ENCODE data around the gene TULP4.
A peak's percentile ranks its signal among the peaks of the same experiment; 100 is the strongest.

Gene TULP4, protein sequence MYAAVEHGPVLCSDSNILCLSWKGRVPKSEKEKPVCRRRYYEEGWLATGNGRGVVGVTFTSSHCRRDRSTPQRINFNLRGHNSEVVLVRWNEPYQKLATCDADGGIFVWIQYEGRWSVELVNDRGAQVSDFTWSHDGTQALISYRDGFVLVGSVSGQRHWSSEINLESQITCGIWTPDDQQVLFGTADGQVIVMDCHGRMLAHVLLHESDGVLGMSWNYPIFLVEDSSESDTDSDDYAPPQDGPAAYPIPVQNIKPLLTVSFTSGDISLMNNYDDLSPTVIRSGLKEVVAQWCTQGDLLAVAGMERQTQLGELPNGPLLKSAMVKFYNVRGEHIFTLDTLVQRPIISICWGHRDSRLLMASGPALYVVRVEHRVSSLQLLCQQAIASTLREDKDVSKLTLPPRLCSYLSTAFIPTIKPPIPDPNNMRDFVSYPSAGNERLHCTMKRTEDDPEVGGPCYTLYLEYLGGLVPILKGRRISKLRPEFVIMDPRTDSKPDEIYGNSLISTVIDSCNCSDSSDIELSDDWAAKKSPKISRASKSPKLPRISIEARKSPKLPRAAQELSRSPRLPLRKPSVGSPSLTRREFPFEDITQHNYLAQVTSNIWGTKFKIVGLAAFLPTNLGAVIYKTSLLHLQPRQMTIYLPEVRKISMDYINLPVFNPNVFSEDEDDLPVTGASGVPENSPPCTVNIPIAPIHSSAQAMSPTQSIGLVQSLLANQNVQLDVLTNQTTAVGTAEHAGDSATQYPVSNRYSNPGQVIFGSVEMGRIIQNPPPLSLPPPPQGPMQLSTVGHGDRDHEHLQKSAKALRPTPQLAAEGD (N-terminal part only)

DNA sequence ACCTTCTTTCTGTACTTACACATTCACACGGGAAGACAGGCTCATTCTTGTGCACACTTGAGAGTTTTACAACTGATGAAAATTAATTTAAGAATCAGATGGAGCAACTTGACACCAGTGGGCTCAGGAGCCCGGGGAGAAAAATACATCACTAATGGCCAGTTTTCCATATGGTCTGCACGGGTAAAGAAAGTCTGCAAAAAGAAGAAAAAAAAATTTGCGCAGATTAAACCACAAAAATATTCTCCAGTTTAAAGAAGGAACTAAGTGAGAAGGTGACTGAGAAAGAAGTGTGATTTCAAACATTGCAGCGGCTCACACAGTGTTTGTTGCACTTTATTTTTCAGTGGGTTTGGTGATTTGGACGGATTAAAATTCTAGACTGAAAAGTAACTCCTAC, at the start of gene TULP4:
TSS of gene TULP4 (plus strand) at position 301 of the 400 bp plus-strand sequence. CDS start 1,552 bp downstream, outside the sequence.
- no peak for DNase-seq (ENCODE audit: low read depth)

- DNase-seq (ENCODE audit: low read depth) = no peak
Measured at GRCh38 chr6:158262755-158263154, 49.5 kb upstream of the TULP4 start.

- DNase-seq (ENCODE audit: low read depth) = no peak
Measured at GRCh38 chr6:158264180-158264579, 48.1 kb upstream of the TULP4 start.

GRCh38 chr6:158266131-158266530, 46.1 kb upstream of the TULP4 start:
- DNase-seq (ENCODE audit: low read depth) = no peak

DNA sequence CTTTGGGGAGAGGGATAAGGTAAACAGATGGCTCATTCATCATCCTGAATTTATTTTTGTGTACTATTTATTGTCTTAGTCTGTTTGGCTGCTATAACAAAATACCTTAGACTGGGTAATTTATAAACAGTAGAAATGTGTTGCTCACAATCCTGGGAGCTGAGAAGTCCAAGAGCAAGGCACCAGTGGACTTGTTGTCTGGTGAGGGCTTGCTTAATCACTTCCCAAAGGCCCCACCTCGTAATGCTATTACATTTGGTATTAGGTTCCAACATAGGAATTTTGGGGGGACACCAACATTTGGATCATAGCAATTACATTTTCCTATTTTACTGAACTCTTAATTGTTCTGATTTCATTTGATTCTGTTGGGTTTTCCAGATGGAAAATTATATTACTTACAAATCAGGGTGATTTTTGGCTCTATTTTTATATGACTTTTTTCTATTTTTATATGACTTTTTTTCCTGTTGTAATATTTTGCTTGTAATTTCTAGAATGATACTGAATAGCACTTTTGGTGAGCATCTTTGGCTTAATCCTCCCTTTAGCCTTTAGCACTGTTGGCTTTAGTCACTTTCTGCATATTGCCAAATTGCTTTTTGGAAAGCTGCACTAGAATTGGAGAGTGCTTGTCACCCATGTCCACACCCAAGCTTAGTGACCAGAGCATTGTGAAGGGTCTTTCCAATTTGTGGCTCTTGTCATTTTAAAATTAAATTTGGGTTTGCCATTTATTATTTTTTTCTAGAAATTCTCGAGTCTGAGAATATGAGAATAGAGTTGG, 43.7 kb upstream of the TULP4 start:
- DNase-seq (ENCODE audit: low read depth) = no peak

- no peak for DNase-seq (ENCODE audit: low read depth)
Measured at GRCh38 chr6:158269657-158270056, 42.6 kb upstream of the TULP4 start.

- no peak for DNase-seq (ENCODE audit: low read depth)
Measured at GRCh38 chr6:158270389-158271127, 41.7 kb upstream of the TULP4 start.

GRCh38 chr6:158272324-158272723, 39.9 kb upstream of the TULP4 start:
- no peak for DNase-seq (ENCODE audit: low read depth)

- no peak for DNase-seq (ENCODE audit: low read depth)
Measured at GRCh38 chr6:158278004-158278403, 34.3 kb upstream of the TULP4 start.

DNA sequence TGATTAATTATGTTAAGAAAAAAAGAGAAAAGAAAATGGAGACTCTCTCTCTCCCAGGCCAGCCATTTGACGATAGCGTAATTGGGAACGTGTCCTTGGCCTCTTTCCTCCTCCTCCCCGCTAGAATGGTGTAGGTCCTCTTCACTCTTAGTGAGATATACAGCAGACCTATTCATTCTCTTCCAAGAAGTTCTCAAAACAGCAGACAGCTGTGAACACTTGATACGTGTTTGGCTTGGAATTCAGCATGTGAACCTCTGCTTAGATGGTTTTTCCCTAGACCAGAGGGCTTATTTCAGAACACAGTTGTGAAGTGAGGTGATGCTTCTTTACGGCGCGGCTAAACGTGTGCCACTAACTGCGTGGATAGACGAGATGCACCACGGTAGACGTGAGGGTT, 32.6 kb upstream of the TULP4 start:
- DNase-seq (ENCODE audit: low read depth) = no peak

GRCh38 chr6:158283304-158283980, 28.8 kb upstream of the TULP4 start:
- no peak for DNase-seq (ENCODE audit: low read depth)

GRCh38 chr6:158284007-158284875, 28.0 kb upstream of the TULP4 start:
- no peak for DNase-seq (ENCODE audit: low read depth)

DNA sequence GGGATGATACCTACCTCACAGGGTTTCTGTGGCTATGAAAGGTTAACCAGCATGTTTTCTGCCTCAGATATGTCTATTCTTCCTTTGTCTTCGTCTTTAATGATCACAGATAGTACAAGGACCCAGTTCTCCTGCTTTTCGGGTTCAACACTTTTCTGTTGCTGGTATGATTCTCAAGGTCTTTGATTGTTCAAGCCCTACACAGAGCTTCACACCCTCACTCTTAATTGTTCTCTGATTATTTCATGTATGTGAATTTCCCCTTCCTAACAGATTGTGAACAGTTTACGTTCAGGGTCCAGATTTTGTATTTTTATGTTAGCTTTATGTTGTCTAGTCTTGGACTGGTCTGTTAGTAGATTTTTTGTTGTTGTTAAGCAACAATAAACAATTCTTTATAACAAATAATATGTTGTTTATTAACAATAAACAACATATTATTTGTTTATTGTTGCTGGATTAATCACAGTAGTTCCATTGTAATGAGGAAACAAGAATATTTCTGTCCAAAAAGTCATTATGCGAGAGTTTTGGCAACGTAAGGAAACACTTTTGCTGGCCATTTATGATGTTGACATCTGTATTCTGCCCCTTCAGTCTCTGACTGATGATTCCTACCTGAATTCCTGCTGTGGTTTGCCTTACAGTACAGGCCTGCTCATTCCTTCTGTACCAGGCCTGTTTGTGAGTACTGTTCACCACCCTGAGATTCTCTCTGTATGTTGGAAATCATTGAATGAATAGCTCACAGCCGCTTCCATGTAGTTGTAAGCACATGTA, 27.2 kb upstream of the TULP4 start:
- no peak for DNase-seq (ENCODE audit: low read depth)

GRCh38 chr6:158285656-158286021, 26.6 kb upstream of the TULP4 start:
- no peak for DNase-seq (ENCODE audit: low read depth)

DNA sequence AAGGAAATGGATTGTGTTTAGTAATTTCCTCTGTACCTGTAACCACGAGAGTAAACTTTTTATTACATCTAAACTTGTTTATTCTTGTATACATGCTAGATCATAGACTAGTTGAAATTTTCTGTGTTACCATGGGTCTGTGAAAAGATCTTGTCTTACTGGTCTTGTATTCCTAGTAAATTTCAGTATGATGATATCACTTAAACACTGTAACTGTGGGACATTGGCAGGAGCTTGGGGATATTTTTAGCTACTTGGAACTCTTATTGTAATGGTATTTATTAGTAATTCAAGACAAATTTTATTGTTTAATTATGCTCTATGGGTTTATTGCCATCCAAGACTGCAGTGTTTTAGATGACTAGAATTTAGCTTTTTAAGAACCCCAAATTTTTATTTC, 25.9 kb upstream of the TULP4 start:
- no peak for DNase-seq (ENCODE audit: low read depth)

DNA sequence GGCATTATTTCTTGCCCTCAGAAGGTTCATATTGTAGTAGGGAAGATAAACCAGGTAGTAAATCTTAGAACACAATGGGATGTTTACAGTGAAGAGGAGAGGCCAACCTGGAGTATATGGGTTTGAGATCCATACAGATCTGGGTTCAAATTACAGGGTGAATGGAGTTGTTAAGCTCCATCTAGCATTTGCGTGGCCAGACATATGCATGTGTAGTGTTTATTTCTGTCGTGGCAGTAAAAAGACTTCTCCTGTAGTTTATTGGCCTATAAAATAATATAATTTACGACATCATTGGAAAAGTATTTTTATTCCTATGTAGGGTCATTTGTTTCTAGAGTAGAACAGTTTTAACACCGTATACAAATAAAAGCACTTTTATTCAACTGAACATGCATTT, 25.2 kb upstream of the TULP4 start:
- no peak for DNase-seq (ENCODE audit: low read depth)

- no peak for DNase-seq (ENCODE audit: low read depth)
Measured at GRCh38 chr6:158290040-158290439, 22.2 kb upstream of the TULP4 start.

- peak; percentile 45 for DNase-seq (ENCODE audit: low read depth)
Measured at GRCh38 chr6:158290659-158291058, 21.6 kb upstream of the TULP4 start.

- DNase-seq (ENCODE audit: low read depth) = no peak
Measured at GRCh38 chr6:158292016-158292415, 20.2 kb upstream of the TULP4 start.
